ENCODE results near the gene THSD7A.

Gene THSD7A

GRCh38 chr7:11478882-11479281 is 353.1 kb downstream of the THSD7A start:
- CTCF ChIA-PET = no interaction called here
- H3K27ac ChIP-seq = no peak overlapping the region
- no peak for TF ChIP-seq CTCF (conservative IDR thresholded peaks at IDR 0.05; ENCODE audit: low read depth)
- POLR2A ChIA-PET (ENCODE audit: low non-redundant PET) = no interaction called here
- DNase-seq (ENCODE audit: low spot score) = no peak

GRCh38 chr7:11478426-11478825 is 353.6 kb downstream of the THSD7A start:
- no peak for DNase-seq (ENCODE audit: low spot score)
- no peak for TF ChIP-seq CTCF (conservative IDR thresholded peaks at IDR 0.05; ENCODE audit: low read depth)
- ChIA-PET POLR2A (ENCODE audit: low non-redundant PET) (no interaction called here), CTCF (no interaction called here)
- H3K27ac ChIP-seq = no peak overlapping the region

GRCh38 chr7:11474902-11475585 is 357.0 kb downstream of the THSD7A start:
- ChIA-PET CTCF (no interaction called here), POLR2A (ENCODE audit: low non-redundant PET) (no interaction called here)
- no peak overlapping the region for H3K27ac ChIP-seq
- no peak for TF ChIP-seq CTCF (conservative IDR thresholded peaks at IDR 0.05; ENCODE audit: low read depth)
- no peak for DNase-seq (ENCODE audit: low spot score)

- POLR2A ChIA-PET (ENCODE audit: low non-redundant PET) = no interaction called here
- CTCF ChIA-PET = no interaction called here
- no peak for DNase-seq (ENCODE audit: low spot score)
- no peak for TF ChIP-seq CTCF (conservative IDR thresholded peaks at IDR 0.05; ENCODE audit: low read depth)
- H3K27ac ChIP-seq = no peak overlapping the region
Measured at GRCh38 chr7:11473807-11474424, 358.1 kb downstream of the THSD7A start.

GRCh38 chr7:11473220-11473619 is 358.8 kb downstream of the THSD7A start:
- ChIA-PET POLR2A (ENCODE audit: low non-redundant PET) (no interaction called here), CTCF (no interaction called here)
- TF ChIP-seq CTCF (conservative IDR thresholded peaks at IDR 0.05; ENCODE audit: low read depth) = no peak
- H3K27ac ChIP-seq = no peak overlapping the region
- DNase-seq (ENCODE audit: low spot score) = no peak

- POLR2A ChIA-PET (ENCODE audit: low non-redundant PET) = no interaction called here
- DNase-seq (ENCODE audit: low spot score) = no peak
- H3K27ac ChIP-seq = no peak overlapping the region
- CTCF ChIA-PET = no interaction called here
- TF ChIP-seq CTCF (conservative IDR thresholded peaks at IDR 0.05; ENCODE audit: low read depth) = no peak
Measured at GRCh38 chr7:11472646-11473045, 359.4 kb downstream of the THSD7A start.
